BLaER1 treated with 17β-estradiol and CSF1 and Interleukin-3, amounts not matched to agents 10 nM and 100 nM (cell line): ENCODE data around the gene HLA-DQA2.

ENCODE experiments used
- H3K27ac ChIP-seq, 11 experiments: shearing (Covaris generic); formaldehyde crosslinking; 2 replicates each; pipeline ENCODE4 v1.8.1; 2022
- H3K27me3 ChIP-seq, 11 experiments: shearing (Covaris generic); formaldehyde crosslinking; 2 replicates each; pipeline ENCODE4 v1.8.1; 2022
- H3K36me3 ChIP-seq, 11 experiments: shearing (Covaris generic); formaldehyde crosslinking; 2 replicates each; pipeline ENCODE4 v1.8.1; 2022
- H3K4me1 ChIP-seq, 10 experiments: shearing (Covaris generic); formaldehyde crosslinking; 2 replicates each; pipeline ENCODE4 v1.8.1; 2022
- H3K4me2 ChIP-seq, 11 experiments: shearing (Covaris generic); formaldehyde crosslinking; 2 replicates each; pipeline ENCODE4 v1.8.1; 2022
- H3K4me3 ChIP-seq, 10 experiments: shearing (Covaris generic); formaldehyde crosslinking; 2 replicates each; pipeline ENCODE4 v1.8.1; 2022
- H3K9ac ChIP-seq, 11 experiments: shearing (Covaris generic); formaldehyde crosslinking; 2 replicates each; pipeline ENCODE4 v1.8.1; 2022
- H3K9me3 ChIP-seq, 11 experiments: shearing (Covaris generic); formaldehyde crosslinking; replicated peaks in 1 of 11; 2 replicates each; pipeline ENCODE4 v1.8.1; 2022
- H4K20me1 ChIP-seq, 11 experiments: shearing (Covaris generic); formaldehyde crosslinking; 2 replicates each; pipeline ENCODE4 v1.8.1; 2022
- Cebpa-rat ChIP-seq, 11 experiments: shearing (Covaris generic); IDR thresholded peaks; 2 replicates each; pipeline ENCODE4 v1.8.1; 2022

HLA-DQA2 gene

GRCh38 chr6:32794510-32794909 is 53.3 kb downstream of the HLA-DQA2 start:
- Histone ChIP-seq H3K9ac (peak overlapping the region in 7 of 11 experiments; percentile 3 to 63 (median 59); a peak in 11 of 22 replicates), H3K27me3 (no peaks in the 10 kb centered on the region), H3K4me1 (peaks cover 55 to 67% (median 61%) of the 10 kb centered on the region in 10 experiments), H3K27ac (peak overlapping the region; percentile 12 to 82 (median 69); a peak in 18 of 22 replicates), H4K20me1 (no peaks in the 10 kb centered on the region), H3K4me2 (peak overlapping the region; percentile 71 to 97 (median 87)), H3K4me3 (peak overlapping the region in 9 of 10 experiments; percentile 8 to 35 (median 21); a peak in 8 of 20 replicates), H3K9me3 (peaks cover 11 to 15% (median 14%) of the 10 kb centered on the region in 11 experiments), H3K36me3 (peaks cover 0 to 6% (median 0%) of the 10 kb centered on the region in 11 experiments; a peak in 2 of 22 replicates)
- TF ChIP-seq Cebpa-rat (IDR thresholded peaks at IDR 0.05), result no peak
